ENCODE results near the gene ZG16.

DNA sequence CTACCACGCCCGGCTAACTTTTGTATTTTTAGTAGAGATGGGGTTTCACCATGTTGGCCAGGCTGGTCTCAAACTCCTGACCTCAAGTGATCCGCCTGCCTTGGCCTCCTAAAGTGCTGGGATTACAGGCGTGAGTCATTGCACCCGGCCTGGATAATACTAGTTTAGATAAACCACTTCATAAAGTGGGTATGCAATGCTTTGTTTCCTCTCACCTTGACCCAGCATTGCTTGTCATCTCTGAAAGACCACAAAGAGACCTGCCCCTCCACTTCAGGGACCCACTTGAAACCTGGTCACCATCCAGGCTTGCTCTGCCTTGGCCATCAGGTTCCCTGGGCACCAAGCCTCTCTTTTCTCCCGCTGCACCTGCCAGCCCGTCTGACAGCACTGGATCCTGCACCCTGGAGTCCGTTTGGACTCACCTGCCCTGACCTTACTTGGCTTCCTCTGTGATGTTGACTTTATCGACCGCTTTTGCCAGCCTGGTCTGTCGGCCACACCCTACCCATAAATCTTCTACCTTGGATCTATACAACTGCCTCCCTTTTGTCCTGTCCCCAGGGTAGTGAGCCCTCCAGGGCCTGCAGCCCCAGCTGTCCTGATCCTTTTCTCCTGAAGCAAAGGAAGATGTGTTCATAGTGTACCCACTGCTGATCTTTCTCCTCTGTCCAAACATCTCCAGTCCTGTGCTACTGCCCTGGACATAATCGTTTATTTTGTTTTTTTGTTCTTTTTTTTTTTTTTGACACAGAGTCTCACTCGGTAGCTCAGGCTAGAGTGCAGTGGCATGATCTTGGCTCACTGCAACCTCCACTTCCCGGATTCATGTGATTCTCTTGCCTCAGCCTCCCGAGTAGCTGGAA is 12.7 kb upstream of the ZG16 start:
- TF ChIP-seq, protein P1, sequence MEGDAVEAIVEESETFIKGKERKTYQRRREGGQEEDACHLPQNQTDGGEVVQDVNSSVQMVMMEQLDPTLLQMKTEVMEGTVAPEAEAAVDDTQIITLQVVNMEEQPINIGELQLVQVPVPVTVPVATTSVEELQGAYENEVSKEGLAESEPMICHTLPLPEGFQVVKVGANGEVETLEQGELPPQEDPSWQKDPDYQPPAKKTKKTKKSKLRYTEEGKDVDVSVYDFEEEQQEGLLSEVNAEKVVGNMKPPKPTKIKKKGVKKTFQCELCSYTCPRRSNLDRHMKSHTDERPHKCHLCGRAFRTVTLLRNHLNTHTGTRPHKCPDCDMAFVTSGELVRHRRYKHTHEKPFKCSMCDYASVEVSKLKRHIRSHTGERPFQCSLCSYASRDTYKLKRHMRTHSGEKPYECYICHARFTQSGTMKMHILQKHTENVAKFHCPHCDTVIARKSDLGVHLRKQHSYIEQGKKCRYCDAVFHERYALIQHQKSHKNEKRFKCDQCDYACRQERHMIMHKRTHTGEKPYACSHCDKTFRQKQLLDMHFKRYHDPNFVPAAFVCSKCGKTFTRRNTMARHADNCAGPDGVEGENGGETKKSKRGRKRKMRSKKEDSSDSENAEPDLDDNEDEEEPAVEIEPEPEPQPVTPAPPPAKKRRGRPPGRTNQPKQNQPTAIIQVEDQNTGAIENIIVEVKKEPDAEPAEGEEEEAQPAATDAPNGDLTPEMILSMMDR (IDR thresholded peaks at IDR 0.05; ENCODE audit: low read depth, low read length) = no peak
- no peak for TF ChIP-seq EZH2phosphoT487 (IDR thresholded peaks at IDR 0.05; ENCODE audit: low read depth)
